GM10266 (cell line): ENCODE results near the gene FGF2.

ENCODE experiments used
- DNase-seq: peaks from one replicate; pipeline ENCODE4 v3.0.0; 2012; ENCODE audit errors: extremely low spot score
- TF ChIP-seq, protein P1 (sequence below): IDR thresholded peaks from 2 replicates; pipeline ENCODE4 v1.5.1; 2012; ENCODE audit warnings: mild to moderate bottlenecking, low read depth; ENCODE audit not compliant: control insufficient read depth, insufficient read depth; ENCODE audit errors: missing control alignments

Gene FGF2

DNA sequence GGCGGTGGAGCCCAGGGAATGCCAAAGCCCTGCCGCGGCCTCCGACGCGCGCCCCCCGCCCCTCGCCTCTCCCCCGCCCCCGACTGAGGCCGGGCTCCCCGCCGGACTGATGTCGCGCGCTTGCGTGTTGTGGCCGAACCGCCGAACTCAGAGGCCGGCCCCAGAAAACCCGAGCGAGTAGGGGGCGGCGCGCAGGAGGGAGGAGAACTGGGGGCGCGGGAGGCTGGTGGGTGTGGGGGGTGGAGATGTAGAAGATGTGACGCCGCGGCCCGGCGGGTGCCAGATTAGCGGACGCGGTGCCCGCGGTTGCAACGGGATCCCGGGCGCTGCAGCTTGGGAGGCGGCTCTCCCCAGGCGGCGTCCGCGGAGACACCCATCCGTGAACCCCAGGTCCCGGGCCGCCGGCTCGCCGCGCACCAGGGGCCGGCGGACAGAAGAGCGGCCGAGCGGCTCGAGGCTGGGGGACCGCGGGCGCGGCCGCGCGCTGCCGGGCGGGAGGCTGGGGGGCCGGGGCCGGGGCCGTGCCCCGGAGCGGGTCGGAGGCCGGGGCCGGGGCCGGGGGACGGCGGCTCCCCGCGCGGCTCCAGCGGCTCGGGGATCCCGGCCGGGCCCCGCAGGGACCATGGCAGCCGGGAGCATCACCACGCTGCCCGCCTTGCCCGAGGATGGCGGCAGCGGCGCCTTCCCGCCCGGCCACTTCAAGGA lies at the start of gene FGF2:
FGF2 (plus strand) TSS at position 279 of the 705 bp plus-strand sequence; CDS start at position 623, 344 bp downstream.
- DNase-seq: peak; percentile 65
- TF ChIP-seq, protein P1, sequence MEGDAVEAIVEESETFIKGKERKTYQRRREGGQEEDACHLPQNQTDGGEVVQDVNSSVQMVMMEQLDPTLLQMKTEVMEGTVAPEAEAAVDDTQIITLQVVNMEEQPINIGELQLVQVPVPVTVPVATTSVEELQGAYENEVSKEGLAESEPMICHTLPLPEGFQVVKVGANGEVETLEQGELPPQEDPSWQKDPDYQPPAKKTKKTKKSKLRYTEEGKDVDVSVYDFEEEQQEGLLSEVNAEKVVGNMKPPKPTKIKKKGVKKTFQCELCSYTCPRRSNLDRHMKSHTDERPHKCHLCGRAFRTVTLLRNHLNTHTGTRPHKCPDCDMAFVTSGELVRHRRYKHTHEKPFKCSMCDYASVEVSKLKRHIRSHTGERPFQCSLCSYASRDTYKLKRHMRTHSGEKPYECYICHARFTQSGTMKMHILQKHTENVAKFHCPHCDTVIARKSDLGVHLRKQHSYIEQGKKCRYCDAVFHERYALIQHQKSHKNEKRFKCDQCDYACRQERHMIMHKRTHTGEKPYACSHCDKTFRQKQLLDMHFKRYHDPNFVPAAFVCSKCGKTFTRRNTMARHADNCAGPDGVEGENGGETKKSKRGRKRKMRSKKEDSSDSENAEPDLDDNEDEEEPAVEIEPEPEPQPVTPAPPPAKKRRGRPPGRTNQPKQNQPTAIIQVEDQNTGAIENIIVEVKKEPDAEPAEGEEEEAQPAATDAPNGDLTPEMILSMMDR: no peak

DNA sequence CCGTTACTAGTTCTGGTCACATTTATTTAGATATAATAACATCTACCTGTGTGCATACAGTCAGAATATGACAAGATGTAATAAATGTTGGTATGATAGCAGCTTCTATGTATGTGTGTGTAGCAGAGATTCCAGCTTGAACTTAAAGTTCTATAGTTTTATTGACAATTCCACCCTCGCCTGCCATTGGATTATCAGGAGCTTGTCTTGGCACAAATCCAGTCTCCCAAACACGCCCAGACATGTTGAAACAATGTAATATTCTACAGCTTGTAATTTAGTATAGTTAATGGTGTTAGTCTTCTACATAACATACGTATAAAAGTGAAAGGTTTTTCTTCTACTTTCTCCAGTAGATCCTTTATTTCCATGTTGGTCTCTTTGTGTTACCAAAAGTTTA lies 49.7 kb upstream of the FGF2 start:
- TF ChIP-seq, protein P1: no peak
- DNase-seq: no peak

DNA sequence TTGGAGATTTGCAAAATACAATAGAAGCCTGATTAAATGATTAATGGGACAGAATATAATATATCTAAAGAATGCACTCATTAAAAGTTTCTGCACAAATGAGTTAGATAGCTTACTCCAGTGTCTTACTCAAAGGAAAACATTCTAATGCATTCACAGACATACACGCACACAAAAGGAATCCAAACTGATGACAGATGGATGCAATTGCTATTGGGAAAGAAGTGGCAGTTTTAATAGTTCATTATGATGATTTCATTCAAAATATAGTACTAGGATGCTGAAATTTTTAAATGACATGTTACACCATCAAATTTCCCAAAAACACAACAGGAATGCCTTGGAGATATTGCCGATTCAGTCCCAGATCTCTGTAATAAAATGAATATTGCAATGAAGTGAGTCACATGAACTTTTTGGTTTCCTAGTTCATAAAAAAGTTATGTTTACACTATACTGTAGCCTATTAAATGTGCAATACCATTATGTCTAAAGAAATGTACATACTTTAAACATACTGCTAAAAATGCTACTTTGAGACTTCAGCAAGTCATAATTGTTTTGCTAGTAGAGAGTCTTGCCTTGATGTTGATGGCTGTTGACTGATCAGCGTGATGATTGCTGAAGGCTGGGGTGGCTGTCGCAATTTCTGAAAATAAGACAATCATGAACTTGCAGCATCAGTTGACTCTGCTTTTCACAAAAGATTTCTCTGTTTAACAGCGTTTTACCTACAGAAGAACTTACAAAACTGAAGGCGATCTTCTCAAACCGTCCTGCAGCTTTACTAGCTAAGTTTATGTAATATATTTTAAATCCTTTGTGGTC lies 48.6 kb upstream of the FGF2 start:
- no peak for DNase-seq
- TF ChIP-seq, protein P1: no peak

DNA sequence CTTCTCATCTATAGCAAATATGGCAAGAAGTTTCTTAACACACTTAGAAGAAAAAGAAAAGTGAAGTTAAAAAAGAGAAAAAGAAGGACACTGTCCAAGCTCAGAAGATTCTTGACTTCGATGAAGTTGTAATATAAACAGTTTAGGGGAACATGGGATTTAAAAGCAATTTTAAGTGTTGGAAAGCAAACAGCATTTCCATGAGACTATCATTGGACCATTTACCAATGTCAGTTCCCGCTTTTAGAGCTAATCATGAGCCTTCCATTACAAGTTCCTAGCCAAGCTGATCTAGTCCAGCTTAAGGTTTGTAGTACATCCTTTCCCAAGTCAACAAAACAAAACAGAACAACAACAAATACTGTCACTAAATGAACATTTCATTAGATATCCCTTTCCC lies 45.1 kb upstream of the FGF2 start:
- TF ChIP-seq, protein P1: no peak
- no peak for DNase-seq

DNA sequence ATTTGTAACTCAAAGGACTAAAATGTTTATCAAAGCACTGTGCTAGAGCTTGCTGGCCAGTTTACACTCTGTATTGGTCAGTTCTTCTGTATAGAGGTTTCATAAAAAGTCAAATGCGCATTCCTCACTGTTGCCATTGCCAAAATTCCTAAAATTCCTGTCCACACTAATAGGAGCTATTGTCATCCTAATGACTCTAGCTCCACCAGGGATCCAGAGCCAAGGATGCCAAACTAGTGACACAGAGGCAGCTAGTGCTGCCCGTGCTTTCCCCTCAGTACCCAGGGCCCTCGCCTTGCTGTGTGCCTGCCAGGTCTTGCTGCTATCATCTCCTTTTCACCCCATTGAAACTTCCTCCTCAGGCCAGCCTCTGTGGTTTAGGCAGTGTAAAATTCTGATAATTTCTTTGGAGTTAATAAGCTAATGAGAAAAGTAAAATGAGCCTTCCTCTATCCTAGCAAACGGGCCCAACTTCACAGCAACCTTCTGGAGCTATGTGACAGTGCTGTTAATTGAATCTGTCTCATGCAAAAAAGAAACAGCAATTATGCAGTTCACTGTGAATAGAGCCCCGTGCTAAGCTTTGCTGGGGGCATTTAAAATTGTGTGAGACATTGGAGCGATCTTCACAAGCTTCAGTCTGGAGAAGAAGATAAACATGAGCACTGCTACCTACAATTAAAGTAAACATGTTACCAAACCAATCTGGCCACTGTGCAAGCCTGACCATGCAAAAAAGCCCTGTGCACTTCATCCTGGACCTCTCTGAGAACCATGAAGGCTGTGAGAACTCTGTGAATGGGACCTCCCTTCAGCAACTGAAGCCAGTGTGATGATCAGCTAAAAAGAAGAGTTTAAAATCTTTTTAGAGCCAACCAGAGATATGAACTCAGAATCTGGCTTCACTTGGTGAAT lies 43.1 kb upstream of the FGF2 start:
- TF ChIP-seq, protein P1: no peak
- DNase-seq: no peak

DNA sequence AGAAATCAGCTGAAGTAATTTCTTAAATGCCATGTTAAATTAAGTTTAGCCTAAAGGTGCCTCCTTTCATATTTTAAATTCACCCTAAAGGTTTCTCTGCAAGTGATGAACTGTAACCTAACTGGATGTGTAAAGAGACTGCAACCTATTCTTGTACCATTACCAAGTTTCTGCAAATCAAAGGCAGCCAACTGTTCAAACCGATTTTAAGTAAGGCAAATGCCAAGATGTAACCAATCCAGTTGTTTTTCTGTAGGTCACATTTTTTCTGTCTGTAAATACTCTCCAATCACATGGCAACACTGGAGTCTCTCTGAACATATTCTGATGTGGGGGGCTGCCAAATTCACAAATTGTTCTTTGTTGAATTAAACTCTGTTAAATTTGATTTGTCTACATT lies 42.4 kb upstream of the FGF2 start:
- TF ChIP-seq, protein P1: no peak
- no peak for DNase-seq
